ENCODE results near the gene CLMN.
"Not testable (repeated sequence)": the region's sequence is repeated elsewhere in the genome, so short reads cannot be mapped to it uniquely, and the experiment has no call there.

CLMN gene

DNA sequence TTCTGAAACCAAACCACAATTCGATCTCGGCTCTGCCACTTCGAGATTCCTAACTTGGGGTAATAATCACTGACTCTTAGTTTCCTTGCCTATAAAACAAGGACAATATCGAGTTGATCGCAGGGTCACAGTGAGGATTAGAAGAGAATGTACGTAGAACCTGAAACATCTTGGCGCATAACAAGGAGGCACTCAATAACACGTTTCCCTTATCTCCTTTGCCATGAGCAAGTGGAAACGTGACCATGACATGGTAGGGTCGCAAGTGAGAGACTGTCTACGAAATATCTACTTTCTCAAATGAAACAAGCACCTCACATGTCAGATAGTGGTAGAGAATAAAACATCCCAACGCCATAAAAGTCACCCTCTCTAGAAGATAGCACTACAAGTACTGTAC is 164.7 kb downstream of the CLMN start:
- DNase-seq: no peak

DNA sequence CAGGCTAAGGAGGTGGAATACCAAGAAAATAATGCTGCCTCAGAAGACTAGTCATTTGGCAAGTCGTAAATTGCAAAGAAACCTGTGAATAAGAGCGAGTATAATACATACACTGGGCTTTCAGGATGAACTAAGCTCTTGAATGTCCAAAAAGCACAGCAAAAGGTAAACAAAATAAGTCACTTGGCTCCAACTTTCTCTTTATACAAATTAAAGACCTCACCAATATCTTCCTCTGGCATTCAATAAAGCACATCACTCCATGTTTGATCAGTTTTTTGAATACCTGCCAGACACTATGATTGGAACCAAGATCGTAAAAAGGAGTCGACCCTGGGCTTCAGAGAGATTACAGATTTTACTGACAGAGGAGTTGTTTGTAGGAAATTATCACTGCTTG is 165.8 kb downstream of the CLMN start:
- no peak for DNase-seq

DNA sequence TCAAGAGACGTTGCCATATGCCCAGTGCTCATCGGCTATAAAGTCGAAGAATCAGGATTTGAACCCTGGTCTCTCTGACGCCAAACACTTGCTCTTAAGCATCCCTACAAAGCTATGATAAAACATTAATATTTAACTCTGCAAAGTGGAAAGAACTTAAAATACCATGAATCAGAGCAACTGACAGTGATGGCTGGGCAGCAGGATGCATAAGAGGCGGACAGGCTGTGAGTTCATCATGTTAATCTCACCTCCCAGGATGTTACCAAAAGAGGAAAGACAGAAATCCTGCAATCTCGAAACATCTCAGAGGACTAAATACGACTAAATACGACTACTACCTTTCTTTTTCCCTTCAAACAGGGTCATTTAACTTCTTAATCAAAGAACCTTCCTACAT is 168.1 kb downstream of the CLMN start:
- no peak for DNase-seq

DNA sequence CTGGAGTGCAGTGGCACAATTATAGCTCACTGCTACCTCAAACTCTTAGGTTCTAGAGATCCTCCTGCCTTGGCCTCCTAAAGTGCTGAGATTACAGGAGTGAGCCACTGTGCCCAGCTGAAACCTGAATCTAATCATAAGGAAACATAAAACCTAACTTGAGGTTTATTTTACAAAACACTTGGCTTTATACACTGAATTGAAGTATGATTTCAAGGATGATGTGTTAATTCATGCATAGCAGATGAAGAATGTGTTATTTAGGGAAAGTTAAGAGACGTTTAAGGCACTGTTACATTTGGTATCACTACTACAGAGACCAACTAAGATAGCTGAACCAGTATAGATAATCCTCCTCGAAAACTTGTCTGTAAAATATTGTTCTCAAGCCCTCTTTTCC is 168.8 kb downstream of the CLMN start:
- DNase-seq: no peak

DNA sequence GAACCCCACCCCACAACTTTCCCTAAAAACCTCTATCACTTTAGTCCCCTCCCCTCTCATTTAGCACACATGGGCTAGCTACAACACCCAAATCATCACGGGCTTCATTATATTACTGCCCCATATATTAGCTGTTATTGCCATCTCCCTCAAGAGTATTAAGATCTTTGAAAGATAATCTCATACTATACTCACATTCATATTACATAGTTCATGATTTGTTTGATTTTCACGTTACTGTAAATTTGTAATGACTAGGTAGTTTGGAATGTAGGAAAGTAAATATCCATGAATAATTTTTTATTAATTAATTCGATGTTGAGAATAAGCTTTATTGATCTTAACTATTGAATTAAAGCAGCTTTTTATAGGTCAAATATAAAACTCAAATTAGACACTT is 170.3 kb downstream of the CLMN start:
- DNase-seq: no peak

DNA sequence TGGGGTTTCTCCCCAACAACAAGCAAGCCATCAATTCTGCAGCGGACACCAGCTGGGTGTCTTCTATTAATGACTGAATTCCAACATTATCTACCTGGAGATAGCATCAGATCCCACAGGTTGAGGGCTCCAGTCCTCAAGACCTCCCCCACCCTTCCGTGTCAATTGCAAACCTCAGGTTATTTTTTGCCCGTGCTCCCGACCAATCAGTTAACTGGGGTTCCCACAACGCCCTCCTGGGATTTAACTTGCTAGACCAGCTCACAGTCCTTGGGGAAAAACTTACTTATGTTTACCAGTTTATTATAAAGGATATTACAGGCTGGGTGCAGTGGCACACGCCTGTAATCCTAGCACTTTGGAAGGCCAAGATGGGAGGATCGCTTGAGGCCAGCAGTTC is 172.1 kb downstream of the CLMN start:
- DNase-seq: no peak

GRCh38 chr14:95146079-95146771 is 173.5 kb downstream of the CLMN start:
- no peak for DNase-seq

DNA sequence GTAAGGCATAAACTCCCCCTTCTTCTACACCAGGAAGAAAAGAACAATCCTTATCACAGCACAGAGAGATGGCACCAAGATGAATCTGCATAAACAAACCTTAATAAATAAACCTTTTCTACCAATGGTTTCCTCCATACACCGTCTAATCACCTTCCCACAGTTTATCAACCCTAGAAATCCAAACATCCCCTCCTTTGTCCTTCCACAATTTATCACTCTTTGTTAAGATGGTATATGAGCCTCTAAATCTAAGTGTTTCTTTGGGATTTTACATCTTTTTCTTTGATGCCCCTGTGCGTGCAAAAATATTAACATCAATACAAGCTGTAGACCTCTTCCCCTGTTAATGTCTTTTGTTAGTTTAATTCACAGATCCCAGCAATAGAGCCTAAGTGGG is 174.9 kb downstream of the CLMN start:
- no peak for DNase-seq

DNA sequence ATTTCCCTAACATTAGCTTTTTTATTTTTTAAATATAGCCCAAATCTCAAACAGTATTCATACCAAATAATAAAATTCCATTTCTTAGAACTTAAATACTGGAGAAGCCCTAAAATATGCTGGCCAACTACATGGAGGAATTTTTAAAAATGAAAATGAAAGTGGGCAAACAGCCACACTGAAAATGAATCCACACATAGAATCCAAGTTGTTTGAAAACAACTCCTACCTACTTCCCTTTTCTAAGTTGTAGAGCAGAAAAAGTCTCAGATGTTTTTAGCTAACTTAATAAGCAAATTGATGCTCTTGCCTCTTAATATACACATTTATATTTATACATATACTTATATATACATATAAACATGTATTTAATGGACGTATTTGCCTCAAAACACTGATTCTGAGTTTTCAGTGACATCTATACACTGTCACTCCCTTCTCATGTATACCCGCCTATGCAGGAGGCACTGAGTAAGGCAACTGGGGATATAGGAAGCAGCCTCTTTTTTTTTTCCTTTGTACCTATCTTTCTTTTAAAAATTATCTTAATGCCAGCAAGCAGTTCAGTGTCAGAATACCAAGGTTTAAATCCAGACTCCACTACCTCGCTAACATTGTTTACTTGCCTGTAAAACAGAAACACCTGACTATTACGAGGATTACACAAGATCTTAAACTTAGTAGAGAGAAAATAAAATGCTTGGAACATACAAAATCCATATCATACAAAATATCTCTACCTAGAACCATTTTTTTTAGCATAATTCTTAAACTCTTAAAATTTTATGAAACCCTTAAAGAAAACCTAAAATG is 175.7 kb downstream of the CLMN start:
- no peak for DNase-seq

GRCh38 chr14:95142208-95142607 is 177.5 kb downstream of the CLMN start:
- DNase-seq: no peak

DNA sequence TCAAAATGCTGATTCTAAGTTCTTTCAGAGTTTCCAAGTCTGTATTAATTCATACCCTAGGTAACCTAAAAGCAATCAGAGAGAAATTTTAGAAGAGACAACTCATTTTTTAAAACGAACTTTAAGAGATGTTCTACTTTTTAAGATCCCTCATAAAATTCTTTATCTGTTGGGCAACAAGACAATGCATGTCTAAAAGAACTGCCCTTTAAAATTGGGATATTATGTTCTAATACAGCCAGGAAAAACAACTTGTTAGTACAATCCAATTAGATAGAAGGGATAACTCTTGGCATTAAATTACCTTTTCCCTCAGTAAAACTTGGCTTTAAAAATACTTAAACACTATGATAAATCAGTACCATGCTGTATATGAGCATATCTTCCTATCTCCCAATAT is 178.0 kb downstream of the CLMN start:
- DNase-seq: no peak

DNA sequence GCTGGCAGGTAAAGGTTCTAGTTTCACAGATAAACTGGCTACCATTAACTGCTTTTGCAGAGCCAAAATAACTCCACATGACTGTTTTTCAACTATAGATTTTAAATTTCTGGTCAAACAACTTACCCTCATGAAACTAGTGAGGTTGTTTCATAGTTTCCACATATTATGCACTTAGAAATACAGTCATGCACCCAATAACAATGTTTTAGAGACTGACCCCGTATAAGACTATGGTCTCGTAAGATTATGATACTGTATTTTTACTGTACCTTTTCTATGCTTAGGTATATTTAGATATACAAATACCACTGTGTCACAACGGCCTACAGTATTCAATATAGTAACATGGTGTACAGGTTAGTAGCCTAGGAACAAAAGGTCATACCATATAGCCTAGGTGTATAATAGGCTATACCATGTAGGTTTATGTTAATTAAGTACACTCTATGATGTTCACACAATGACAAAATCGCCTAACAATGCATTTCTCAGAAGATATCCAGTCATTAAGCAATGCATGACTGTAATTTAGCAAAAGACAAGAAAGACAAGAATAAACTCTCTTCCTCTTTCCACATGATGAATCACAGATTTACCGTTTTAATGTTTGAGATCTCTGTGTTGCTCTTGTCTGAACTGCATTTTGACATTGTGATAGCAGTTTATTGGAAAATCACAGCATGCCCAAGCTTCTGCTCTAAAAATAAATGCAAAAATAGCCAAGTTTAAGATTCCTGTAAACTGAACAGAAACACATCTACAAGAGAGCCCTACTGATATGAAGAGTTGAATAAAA is 179.4 kb downstream of the CLMN start:
- DNase-seq: no peak

DNA sequence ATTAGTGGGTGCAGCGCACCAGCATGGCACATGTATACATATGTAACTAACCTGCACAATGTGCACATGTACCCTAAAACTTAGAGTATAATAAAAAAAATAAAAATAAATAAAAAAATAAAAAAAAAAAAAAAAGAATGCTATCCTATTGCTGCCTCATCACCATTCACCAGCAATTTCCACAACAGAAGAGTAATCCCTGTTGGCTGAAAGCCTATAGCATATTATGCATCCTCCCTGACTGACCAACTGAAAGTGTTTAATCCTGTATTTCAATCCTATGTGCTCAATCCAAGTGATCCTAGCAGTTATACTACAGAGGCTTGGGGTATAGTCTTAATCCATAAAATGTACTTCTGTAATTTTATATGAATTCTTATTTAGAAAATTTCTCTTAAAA is 180.8 kb downstream of the CLMN start:
- no peak for DNase-seq

- not testable (repeated sequence) for DNase-seq
These were observed 181.3 kb downstream of the CLMN start for GRCh38 chr14:95138455-95138854.

DNA sequence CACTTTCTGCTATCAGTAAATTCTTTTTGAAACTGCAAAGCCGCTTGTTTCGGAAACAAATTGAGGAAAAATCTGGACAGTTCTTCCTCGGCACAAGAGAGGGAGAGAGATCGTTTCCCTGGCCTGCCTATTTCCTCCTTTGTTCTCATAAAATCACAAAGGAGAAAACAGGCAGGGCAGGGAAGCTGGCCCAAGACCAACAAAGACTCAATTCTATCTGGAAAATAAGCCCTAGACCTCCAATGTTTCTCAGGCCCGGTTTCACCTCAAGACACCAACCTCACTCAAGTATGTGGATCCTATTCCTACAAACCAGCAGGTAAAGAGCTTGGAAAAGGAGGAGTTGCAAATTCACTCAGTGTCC is 181.9 kb downstream of the CLMN start:
- no peak for DNase-seq

GRCh38 chr14:95137164-95137803 is 182.4 kb downstream of the CLMN start:
- DNase-seq: no peak

DNA sequence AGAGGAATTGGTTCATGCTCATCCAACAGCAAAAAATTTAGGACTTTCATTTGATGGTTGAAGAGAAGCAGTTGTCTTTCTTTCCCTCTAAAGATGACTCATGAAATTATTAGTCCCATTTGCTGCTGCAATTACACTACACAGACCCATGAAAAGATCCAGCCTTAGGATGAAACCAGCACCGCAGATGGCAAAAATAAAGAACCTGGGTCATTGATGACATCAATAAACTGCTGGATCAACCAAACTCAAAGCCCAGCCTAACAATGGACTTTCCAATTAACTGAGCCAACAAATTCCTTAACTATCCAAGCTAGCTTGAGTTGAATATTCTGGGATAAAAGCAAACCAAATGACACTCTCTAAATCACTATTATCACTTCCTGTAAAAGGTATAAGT is 183.1 kb downstream of the CLMN start:
- DNase-seq: no peak

DNA sequence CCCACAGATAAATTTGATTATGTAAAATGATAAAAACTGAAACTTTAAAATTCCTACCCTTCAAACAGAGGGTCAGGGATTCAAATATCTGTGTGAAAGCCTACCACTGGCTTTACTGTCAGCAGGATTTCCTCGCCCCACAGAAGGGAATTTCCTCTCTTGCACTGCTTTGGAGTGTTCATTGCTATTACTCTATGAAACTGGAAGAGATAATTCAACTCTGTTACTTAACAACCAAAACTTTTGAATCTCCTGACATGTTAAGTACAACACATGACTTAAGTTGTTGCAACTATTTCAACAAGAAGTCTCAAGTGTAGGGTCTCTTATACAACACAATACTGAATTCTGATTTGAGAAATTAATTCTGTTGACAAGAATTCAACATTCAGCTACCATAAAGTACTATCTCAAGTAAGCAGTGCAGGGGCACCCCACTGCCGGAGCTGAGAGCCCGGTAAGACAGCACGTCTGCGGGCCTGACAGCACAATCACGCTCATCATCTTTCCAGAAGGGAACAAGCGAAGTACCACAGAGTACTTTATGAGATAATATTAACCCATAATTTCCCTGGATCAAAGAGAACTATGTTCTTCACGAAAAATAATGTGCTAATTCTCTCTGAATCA is 185.3 kb downstream of the CLMN start:
- no peak for DNase-seq

DNA sequence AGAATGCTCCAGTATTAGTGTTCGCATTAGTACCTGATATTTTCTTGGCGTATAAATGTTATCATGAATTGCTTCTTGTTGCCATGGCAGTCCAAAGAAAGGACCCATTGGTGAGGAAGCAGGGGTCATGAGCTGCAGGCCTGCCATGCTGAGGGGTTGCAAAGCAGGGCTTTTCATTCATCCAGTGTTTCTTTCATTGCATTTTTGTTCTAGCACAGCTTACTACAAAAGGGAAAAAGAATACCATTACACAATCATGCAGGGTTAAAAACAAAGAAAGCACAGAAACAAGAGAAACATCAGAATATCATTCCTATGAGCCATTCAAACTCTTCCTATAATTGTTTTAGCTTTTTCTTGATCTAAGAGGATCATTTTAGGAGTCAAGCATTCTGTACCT is 186.4 kb downstream of the CLMN start:
- DNase-seq: no peak

- no peak for DNase-seq
These were observed 186.9 kb downstream of the CLMN start for GRCh38 chr14:95132760-95133159.
